Loucy (cell line): ENCODE results near the gene WDR74.

ENCODE experiments used
- EZH2phosphoT487 ChIP-seq: fragments of 200-600 bp; IDR thresholded peaks from 2 replicates; pipeline ENCODE4 v1.6.1; 2018; ENCODE audit warnings: antibody characterized with exemption, mild to moderate bottlenecking, moderate library complexity, borderline replicate concordance
- TF ChIP-seq, protein P1 (sequence below): fragments of 200-600 bp; sonication (generic); conservative IDR thresholded peaks from 2 replicates; pipeline ENCODE4 v1.5.1; 2014; ENCODE audit warnings: mild to moderate bottlenecking, antibody characterized with exemption, low read length

DNA sequence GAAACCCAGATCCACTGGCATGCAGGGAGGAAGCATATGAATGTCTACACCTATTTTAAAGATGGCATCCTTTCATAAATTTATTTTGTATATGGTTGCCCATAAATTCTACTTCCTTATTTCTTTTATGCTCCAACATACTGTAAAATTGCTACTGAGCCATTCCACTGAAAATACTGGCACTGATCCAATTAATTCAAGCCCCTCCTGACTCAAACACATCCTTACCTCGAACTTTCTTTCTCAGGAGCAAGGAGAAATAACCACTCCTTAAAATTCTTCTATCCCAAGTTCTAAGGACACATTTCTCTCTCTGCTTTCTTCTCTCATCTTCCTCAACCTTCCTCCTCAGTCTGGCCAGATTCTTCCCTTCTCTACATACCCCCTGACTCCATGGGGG is 28.6 kb downstream of the WDR74 start:
- TF ChIP-seq, protein P1, sequence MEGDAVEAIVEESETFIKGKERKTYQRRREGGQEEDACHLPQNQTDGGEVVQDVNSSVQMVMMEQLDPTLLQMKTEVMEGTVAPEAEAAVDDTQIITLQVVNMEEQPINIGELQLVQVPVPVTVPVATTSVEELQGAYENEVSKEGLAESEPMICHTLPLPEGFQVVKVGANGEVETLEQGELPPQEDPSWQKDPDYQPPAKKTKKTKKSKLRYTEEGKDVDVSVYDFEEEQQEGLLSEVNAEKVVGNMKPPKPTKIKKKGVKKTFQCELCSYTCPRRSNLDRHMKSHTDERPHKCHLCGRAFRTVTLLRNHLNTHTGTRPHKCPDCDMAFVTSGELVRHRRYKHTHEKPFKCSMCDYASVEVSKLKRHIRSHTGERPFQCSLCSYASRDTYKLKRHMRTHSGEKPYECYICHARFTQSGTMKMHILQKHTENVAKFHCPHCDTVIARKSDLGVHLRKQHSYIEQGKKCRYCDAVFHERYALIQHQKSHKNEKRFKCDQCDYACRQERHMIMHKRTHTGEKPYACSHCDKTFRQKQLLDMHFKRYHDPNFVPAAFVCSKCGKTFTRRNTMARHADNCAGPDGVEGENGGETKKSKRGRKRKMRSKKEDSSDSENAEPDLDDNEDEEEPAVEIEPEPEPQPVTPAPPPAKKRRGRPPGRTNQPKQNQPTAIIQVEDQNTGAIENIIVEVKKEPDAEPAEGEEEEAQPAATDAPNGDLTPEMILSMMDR, result no peak
- no peak for TF ChIP-seq EZH2phosphoT487
